ENCODE results near the gene CPM.
A peak's percentile ranks its signal among the peaks of the same experiment; 100 is the strongest.

CPM gene

DNA sequence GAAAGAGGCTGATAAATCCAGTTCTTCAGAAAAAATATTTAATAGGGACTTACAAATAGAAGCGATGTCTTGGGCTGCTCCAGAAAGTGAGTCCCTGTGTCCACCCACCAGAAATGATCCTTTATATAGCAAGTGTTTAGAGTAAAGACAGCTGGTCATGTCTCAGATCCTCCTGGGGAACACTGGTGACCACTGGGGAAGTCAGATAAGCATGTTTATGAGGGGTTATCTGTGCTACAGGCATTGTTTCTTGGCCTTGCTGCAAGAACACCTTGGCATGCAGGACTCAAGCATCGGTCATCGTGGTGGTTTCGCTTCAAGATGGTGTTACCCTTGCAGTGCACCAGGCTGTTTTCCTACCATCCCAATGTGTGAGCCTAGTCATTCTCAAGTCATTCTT lies 27.2 kb downstream of the CPM start:
- Histone ChIP-seq H3K27me3 (ENCODE audit: insufficient read depth, poor library complexity, severe bottlenecking) (no peaks in the 10 kb centered on the region), H3K4me3 (replicated peaks; ENCODE audit: insufficient read depth, low read length) (no peak overlapping the region), H3K27ac (replicated peaks) (no peak overlapping the region)
- TF ChIP-seq, protein P1, sequence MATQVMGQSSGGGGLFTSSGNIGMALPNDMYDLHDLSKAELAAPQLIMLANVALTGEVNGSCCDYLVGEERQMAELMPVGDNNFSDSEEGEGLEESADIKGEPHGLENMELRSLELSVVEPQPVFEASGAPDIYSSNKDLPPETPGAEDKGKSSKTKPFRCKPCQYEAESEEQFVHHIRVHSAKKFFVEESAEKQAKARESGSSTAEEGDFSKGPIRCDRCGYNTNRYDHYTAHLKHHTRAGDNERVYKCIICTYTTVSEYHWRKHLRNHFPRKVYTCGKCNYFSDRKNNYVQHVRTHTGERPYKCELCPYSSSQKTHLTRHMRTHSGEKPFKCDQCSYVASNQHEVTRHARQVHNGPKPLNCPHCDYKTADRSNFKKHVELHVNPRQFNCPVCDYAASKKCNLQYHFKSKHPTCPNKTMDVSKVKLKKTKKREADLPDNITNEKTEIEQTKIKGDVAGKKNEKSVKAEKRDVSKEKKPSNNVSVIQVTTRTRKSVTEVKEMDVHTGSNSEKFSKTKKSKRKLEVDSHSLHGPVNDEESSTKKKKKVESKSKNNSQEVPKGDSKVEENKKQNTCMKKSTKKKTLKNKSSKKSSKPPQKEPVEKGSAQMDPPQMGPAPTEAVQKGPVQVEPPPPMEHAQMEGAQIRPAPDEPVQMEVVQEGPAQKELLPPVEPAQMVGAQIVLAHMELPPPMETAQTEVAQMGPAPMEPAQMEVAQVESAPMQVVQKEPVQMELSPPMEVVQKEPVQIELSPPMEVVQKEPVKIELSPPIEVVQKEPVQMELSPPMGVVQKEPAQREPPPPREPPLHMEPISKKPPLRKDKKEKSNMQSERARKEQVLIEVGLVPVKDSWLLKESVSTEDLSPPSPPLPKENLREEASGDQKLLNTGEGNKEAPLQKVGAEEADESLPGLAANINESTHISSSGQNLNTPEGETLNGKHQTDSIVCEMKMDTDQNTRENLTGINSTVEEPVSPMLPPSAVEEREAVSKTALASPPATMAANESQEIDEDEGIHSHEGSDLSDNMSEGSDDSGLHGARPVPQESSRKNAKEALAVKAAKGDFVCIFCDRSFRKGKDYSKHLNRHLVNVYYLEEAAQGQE (IDR thresholded peaks at IDR 0.05; ENCODE audit: insufficient replicate concordance, low read depth) = no peak
- TF ChIP-seq GABPA (IDR thresholded peaks at IDR 0.05; ENCODE audit: low read depth) (no peak), POLR2AphosphoS5 (IDR thresholded peaks at IDR 0.05; ENCODE audit: low read depth) (no peak), SPI1 (IDR thresholded peaks at IDR 0.05; ENCODE audit: borderline replicate concordance, low read depth) (no peak)
- TF ChIP-seq, protein P2, sequence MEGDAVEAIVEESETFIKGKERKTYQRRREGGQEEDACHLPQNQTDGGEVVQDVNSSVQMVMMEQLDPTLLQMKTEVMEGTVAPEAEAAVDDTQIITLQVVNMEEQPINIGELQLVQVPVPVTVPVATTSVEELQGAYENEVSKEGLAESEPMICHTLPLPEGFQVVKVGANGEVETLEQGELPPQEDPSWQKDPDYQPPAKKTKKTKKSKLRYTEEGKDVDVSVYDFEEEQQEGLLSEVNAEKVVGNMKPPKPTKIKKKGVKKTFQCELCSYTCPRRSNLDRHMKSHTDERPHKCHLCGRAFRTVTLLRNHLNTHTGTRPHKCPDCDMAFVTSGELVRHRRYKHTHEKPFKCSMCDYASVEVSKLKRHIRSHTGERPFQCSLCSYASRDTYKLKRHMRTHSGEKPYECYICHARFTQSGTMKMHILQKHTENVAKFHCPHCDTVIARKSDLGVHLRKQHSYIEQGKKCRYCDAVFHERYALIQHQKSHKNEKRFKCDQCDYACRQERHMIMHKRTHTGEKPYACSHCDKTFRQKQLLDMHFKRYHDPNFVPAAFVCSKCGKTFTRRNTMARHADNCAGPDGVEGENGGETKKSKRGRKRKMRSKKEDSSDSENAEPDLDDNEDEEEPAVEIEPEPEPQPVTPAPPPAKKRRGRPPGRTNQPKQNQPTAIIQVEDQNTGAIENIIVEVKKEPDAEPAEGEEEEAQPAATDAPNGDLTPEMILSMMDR (IDR thresholded peaks at IDR 0.05; ENCODE audit: insufficient read depth, low read length) = no peak
- DNase-seq (ENCODE audit: low read depth in 1 of 2, low spot score in 1 of 2) = no peak

DNA sequence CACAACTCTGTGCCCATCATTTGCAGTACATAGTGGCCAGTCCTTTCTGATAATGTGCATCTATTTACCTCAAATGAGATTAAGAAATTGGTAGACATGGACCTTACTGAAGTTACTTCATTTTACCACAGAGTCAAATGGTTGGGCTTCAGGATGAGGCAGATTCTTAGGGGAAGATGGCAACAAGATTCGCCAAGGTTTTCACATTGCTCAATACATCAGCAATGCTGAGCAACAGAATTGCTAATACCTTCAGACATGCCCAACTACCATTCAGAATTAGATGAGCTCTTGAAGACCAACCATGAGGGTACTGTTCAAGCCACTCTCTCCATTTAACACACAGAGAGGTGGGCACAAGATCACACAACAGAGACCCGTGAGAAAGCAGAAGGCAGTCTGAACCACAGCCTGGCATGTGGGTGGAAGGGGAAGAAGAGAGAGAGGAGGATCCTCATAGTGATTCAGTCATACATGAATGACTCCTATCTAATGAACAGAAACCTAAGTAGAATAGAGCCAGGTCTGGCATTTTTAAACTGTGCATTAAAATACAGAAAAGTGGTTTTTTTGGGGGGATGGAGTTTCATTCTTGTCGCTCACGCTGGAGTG lies 28.5 kb downstream of the CPM start:
- no peak overlapping the region for H3K4me3 ChIP-seq (replicated peaks; ENCODE audit: insufficient read depth, low read length)
- H3K27ac ChIP-seq (replicated peaks) = no peak overlapping the region
- peak; percentile 23 to 39 for DNase-seq (ENCODE audit: low read depth in 1 of 2, low spot score in 1 of 2)
- no peaks in the 10 kb centered on the region for H3K27me3 ChIP-seq (ENCODE audit: insufficient read depth, poor library complexity, severe bottlenecking)
- TF ChIP-seq SPI1 (IDR thresholded peaks at IDR 0.05; ENCODE audit: borderline replicate concordance, low read depth) (peak; percentile 11; the same call in 1 of the 2 replicates), POLR2AphosphoS5 (IDR thresholded peaks at IDR 0.05; ENCODE audit: low read depth) (no peak), GABPA (IDR thresholded peaks at IDR 0.05; ENCODE audit: low read depth) (no peak)
- TF ChIP-seq, protein P1 (IDR thresholded peaks at IDR 0.05; ENCODE audit: insufficient replicate concordance, low read depth) = no peak
- TF ChIP-seq, protein P2 (IDR thresholded peaks at IDR 0.05; ENCODE audit: insufficient read depth, low read length) = no peak

DNA sequence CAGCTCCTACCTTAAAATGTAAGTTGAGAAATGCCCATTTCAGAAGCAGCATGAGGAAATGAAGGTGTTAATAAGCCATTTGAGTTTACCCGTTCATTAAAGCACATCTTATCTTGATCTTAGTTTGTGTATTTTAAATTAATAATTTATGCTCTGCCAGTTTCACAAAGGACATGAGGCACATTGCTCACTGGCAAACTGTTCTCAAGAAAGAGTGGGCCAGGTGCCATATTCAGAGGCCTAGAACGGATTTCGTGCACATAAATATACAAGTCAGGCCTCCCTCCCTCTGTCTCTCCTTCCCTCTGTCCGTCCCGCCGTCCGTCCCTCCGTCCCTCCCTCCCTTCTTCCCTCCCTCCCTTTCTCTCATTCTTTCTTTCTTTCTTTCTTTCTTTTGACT lies 29.5 kb downstream of the CPM start:
- no peak for DNase-seq (ENCODE audit: low read depth in 1 of 2, low spot score in 1 of 2)
- TF ChIP-seq POLR2AphosphoS5 (IDR thresholded peaks at IDR 0.05; ENCODE audit: low read depth) (no peak), SPI1 (IDR thresholded peaks at IDR 0.05; ENCODE audit: borderline replicate concordance, low read depth) (no peak), GABPA (IDR thresholded peaks at IDR 0.05; ENCODE audit: low read depth) (no peak)
- TF ChIP-seq, protein P1 (IDR thresholded peaks at IDR 0.05; ENCODE audit: insufficient replicate concordance, low read depth) = no peak
- TF ChIP-seq, protein P2 (IDR thresholded peaks at IDR 0.05; ENCODE audit: insufficient read depth, low read length) = no peak
- Histone ChIP-seq H3K27ac (replicated peaks) (no peak overlapping the region), H3K4me3 (replicated peaks; ENCODE audit: insufficient read depth, low read length) (no peak overlapping the region), H3K27me3 (ENCODE audit: insufficient read depth, poor library complexity, severe bottlenecking) (no peaks in the 10 kb centered on the region)

Data from HL-60 (cell line).